HG03280 (cell line): Measurements from ENCODE around the gene SHC1.

Experiments used
- ATAC-seq: cut with Tn5 transposase; IDR thresholded peaks from one replicate; pipeline ENCODE4 v1.9.1; 2021; ENCODE audit warnings: mild to moderate bottlenecking, moderate library complexity; ENCODE audit not compliant: unreplicated experiment

Gene SHC1

GRCh38 chr1:154970631-154971340 lies at the start of gene SHC1:
SHC1 (minus strand) TSS chr1:154970747; CDS start chr1:154970526, 221 bp downstream.
- no peak for ATAC-seq

- no peak for ATAC-seq
Observed at GRCh38 chr1:155019377-155020245, 49.1 kb upstream of the SHC1 start.

- ATAC-seq: no peak
Observed at GRCh38 chr1:155018617-155019348, 48.2 kb upstream of the SHC1 start.

- no peak for ATAC-seq
Observed at GRCh38 chr1:155017946-155018316, 47.4 kb upstream of the SHC1 start.

GRCh38 chr1:155017041-155017945 lies 46.7 kb upstream of the SHC1 start:
- peak; percentile 70 for ATAC-seq

- ATAC-seq: no peak
Observed at GRCh38 chr1:155016231-155016831, 45.8 kb upstream of the SHC1 start.

GRCh38 chr1:155015527-155016230 lies 45.1 kb upstream of the SHC1 start:
- ATAC-seq: no peak

- ATAC-seq: no peak
Observed at GRCh38 chr1:155014709-155015508, 44.4 kb upstream of the SHC1 start.

- ATAC-seq: no peak
Observed at GRCh38 chr1:155013632-155014031, 43.1 kb upstream of the SHC1 start.

GRCh38 chr1:155012776-155013602 lies 42.4 kb upstream of the SHC1 start:
- no peak for ATAC-seq

GRCh38 chr1:155012026-155012546 lies 41.5 kb upstream of the SHC1 start:
- no peak for ATAC-seq

- no peak for ATAC-seq
Observed at GRCh38 chr1:155011437-155012025, 41.0 kb upstream of the SHC1 start.

GRCh38 chr1:155011004-155011416 lies 40.5 kb upstream of the SHC1 start:
- ATAC-seq: no peak

GRCh38 chr1:155010211-155010918 lies 39.8 kb upstream of the SHC1 start:
- no peak for ATAC-seq

- ATAC-seq: no peak
Observed at GRCh38 chr1:155009742-155010141, 39.2 kb upstream of the SHC1 start.

- ATAC-seq: no peak
Observed at GRCh38 chr1:155009221-155009711, 38.7 kb upstream of the SHC1 start.
